Activated CD8-positive, alpha-beta T cell treated with anti-CD3 and anti-CD28 coated beads for 36 hours (primary cell): ENCODE measurements around the gene MCTP2. TPM values are rescaled to one million over a fixed set of nuclear protein-coding genes. Genes with fewer than 3 reads are reported as not detected.

ENCODE experiments used
- ATAC-seq: fragments of 200-7000 bp; cut with Tn5 transposase; one replicate; pipeline ENCODE4 v1.10.0; 2021; ENCODE audit warnings: mild to moderate bottlenecking, moderate library complexity
- CTCF ChIA-PET: fragments of 350-600 bp; sonication (Branson Sonifier 250); formaldehyde crosslinking; loops from one replicate; lab custom pipeline; 2021; ENCODE audit warnings: antibody characterized with exemption; lab: Charles Lee
- POLR2A ChIA-PET: fragments of 350-600 bp; sonication (Branson Sonifier 250); formaldehyde crosslinking; loops from one replicate; lab custom pipeline; 2021; ENCODE audit warnings: antibody characterized with exemption; lab: Charles Lee
- DNase-seq: peaks from one replicate; pipeline ENCODE4 v3.0.0-alpha.2; 2020
- H3K27ac Mint-ChIP-seq: one replicate; pipeline ENCODE4 v1.8.0; 2021; ENCODE audit warnings: mild to moderate bottlenecking, mixed read lengths
- H3K27me3 Mint-ChIP-seq: one replicate; pipeline ENCODE4 v1.8.0; 2021; ENCODE audit warnings: mixed read lengths
- H3K36me3 Mint-ChIP-seq: one replicate; pipeline ENCODE4 v1.8.0; 2021; ENCODE audit warnings: low read depth, mixed read lengths
- H3K4me1 Mint-ChIP-seq: one replicate; pipeline ENCODE4 v1.8.0; 2021; ENCODE audit warnings: low read depth, mixed read lengths
- H3K4me3 Mint-ChIP-seq: one replicate; pipeline ENCODE4 v1.8.0; 2021; ENCODE audit warnings: mild to moderate bottlenecking, moderate library complexity, mixed read lengths
- H3K9me3 Mint-ChIP-seq: one replicate; pipeline ENCODE4 v1.8.0; 2021; ENCODE audit warnings: mixed read lengths
- intact Hi-C: fragments of 100-400 bp; cut with micrococcal nuclease; formaldehyde crosslinking; loops from one replicate; pipeline ENCODE4 v1.10.0; 2022
- total RNA-seq, 2 experiments: library from RNA; stranded (reverse); gene quantifications; one replicate each; pipeline ENCODE4 v1.2.3, GENCODE V29; 2021
- TF ChIP-seq, protein P1 (sequence below): fragments of 200-600 bp; IDR thresholded peaks from one replicate; pipeline ENCODE4 v1.8.0; 2022; ENCODE audit warnings: antibody characterized with exemption, mild to moderate bottlenecking

The MCTP2 gene
- total RNA-seq, 2 experiments from 2014 or later: 16.2 to 18.3 TPM

DNA sequence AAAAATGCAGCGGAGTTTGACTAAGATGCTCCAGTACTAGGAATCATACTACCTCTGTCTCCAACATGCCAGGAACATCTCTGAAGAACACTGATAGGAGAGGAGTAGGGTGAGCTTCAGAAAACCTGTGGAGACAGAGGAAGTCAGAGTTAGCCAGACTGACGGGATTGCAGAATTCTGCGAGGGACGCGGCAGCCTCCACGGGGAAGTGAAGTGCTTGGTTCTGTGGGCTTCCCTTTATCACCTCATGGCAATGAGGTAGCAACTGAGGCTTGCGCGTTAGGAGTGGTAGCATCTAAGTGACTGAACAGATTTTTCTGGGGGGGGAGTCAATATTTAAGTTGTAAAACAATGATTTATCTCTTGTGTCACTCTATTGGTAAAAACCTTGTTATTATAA, 226.3 kb downstream of the MCTP2 start:
- ChIA-PET CTCF (interaction anchor here (0.7 kb wide), 1 partner anchor 36 kb away, joined by 3 read pairs; no protein-coding TSS in a partner anchor), POLR2A (no interaction called here)
- intact Hi-C loops: no loop called here
- no peak overlapping the region for H3K4me3 Mint-ChIP-seq
- no peaks in the 10 kb centered on the region for H3K27me3 Mint-ChIP-seq
- peaks cover 2% of the 10 kb centered on the region for H3K4me1 Mint-ChIP-seq
- no peaks in the 10 kb centered on the region for H3K9me3 Mint-ChIP-seq
- TF ChIP-seq, protein P1, sequence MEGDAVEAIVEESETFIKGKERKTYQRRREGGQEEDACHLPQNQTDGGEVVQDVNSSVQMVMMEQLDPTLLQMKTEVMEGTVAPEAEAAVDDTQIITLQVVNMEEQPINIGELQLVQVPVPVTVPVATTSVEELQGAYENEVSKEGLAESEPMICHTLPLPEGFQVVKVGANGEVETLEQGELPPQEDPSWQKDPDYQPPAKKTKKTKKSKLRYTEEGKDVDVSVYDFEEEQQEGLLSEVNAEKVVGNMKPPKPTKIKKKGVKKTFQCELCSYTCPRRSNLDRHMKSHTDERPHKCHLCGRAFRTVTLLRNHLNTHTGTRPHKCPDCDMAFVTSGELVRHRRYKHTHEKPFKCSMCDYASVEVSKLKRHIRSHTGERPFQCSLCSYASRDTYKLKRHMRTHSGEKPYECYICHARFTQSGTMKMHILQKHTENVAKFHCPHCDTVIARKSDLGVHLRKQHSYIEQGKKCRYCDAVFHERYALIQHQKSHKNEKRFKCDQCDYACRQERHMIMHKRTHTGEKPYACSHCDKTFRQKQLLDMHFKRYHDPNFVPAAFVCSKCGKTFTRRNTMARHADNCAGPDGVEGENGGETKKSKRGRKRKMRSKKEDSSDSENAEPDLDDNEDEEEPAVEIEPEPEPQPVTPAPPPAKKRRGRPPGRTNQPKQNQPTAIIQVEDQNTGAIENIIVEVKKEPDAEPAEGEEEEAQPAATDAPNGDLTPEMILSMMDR: no peak
- peaks cover 16% of the 10 kb centered on the region for H3K36me3 Mint-ChIP-seq
- no peak overlapping the region for H3K27ac Mint-ChIP-seq
- ATAC-seq (no peak), DNase-seq (no peak)

DNA sequence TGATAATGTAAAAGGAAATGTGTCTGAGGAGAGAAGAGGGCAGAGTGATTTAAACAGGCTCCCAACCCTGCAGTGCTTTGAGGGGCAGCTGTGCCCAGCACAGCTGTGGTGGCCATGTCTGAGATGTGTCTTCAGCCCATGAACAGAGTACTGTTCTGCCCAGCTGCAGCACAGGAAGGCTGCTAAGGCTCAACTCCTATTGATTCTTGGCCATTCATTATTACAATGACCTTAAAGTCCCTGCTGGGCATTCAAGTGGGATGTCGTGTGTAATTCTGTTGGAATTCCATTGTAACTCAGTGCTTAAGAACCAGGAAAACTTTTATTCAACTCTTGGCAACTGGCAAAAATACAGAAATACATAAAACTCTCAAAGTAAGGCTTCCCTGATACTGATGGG, 229.3 kb downstream of the MCTP2 start:
- peaks cover 16% of the 10 kb centered on the region for H3K36me3 Mint-ChIP-seq
- DNase-seq (no peak), ATAC-seq (no peak)
- H3K27me3 Mint-ChIP-seq: no peaks in the 10 kb centered on the region
- TF ChIP-seq, protein P1: no peak
- peaks cover 2% of the 10 kb centered on the region for H3K4me1 Mint-ChIP-seq
- H3K9me3 Mint-ChIP-seq: no peaks in the 10 kb centered on the region
- ChIA-PET POLR2A (no interaction called here), CTCF (no interaction called here)
- H3K4me3 Mint-ChIP-seq: no peak overlapping the region
- intact Hi-C loops: no loop called here
- no peak overlapping the region for H3K27ac Mint-ChIP-seq

DNA sequence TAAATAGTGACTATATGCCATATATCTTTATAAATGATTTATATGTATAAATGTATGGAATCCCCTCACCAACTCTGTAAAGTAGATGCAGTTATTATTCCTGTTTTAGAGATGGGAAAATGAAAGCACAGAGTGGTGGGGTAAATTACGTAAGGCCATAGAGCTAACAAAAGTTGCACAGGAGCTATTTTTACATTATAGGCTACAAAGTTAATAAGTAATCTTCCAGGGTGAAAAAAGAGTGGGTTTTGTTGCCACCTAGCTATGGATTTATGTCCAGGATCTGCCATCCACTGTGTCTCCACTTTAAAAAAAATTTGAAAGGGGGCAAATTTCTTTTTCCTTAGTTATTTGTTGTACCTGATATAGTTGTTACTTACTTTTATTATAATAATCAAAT, 235.7 kb downstream of the MCTP2 start:
- DNase-seq: no peak
- Mint-ChIP-seq H3K36me3 (peaks cover 16% of the 10 kb centered on the region), H3K9me3 (no peaks in the 10 kb centered on the region), H3K27me3 (no peaks in the 10 kb centered on the region), H3K27ac (no peak overlapping the region), H3K4me1 (no peaks in the 10 kb centered on the region), H3K4me3 (no peak overlapping the region)
- TF ChIP-seq, protein P1: no peak
- intact Hi-C loops: no loop called here
- CTCF ChIA-PET: interaction anchor here (0.8 to 1.5 kb wide), 2 partner anchors 143 to 305 kb away, joined by 3 read pairs; no protein-coding TSS in a partner anchor
- POLR2A ChIA-PET: no interaction called here
- ATAC-seq: no peak

DNA sequence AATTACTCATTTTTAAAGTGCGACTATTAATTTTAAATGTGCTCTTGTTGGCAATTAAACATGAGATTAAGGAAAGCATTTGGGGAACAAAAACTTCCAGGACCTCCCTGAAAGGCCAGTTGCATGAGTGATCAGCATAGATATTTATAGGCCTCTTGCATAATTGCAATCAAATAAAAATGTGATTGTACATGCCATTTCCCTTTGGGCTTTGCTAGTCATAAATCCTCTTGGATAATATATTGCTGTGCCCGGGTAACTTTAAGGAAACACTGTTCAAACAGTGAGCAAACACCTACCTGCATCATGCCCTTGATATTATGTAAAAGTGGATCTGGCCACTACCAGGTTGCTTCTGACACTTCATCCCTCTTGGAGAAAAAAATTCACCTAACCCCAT, 239.1 kb downstream of the MCTP2 start:
- H3K27me3 Mint-ChIP-seq: no peaks in the 10 kb centered on the region
- no peaks in the 10 kb centered on the region for H3K4me1 Mint-ChIP-seq
- DNase-seq: no peak
- CTCF ChIA-PET: no interaction called here
- H3K4me3 Mint-ChIP-seq: no peak overlapping the region
- TF ChIP-seq, protein P1: no peak
- no peak overlapping the region for H3K27ac Mint-ChIP-seq
- no peaks in the 10 kb centered on the region for H3K9me3 Mint-ChIP-seq
- intact Hi-C loops: no loop called here
- POLR2A ChIA-PET: no interaction called here
- ATAC-seq: no peak
- H3K36me3 Mint-ChIP-seq: peaks cover 16% of the 10 kb centered on the region

DNA sequence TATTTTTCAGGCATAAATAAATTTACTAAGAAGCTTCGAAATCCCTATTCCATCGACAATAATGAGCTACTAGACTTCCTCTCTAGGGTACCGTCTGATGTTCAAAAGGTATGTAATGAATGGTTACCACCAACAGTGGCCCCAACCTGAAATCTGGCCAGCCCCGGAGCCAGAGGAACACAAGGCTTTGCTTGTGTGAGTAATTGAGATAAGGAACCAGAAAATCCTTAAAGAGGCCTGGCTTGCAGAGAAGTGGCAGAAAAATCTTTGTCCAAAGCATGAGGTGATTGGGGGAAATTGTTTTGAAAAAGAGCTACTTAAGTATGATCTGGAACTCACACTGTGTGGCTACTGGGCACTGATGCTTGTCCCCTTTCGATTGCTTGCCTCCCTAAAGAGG, 245.3 kb downstream of the MCTP2 start:
- intact Hi-C loops: no loop called here
- no peak overlapping the region for H3K4me3 Mint-ChIP-seq
- DNase-seq (no peak), ATAC-seq (no peak)
- TF ChIP-seq, protein P1: no peak
- no peaks in the 10 kb centered on the region for H3K9me3 Mint-ChIP-seq
- CTCF ChIA-PET: interaction anchor here (0.7 kb wide), 1 partner anchor 48 kb away, joined by 3 read pairs; no protein-coding TSS in a partner anchor
- POLR2A ChIA-PET: no interaction called here
- H3K27ac Mint-ChIP-seq: no peak overlapping the region
- H3K4me1 Mint-ChIP-seq: no peaks in the 10 kb centered on the region
- H3K27me3 Mint-ChIP-seq: no peaks in the 10 kb centered on the region
- H3K36me3 Mint-ChIP-seq: peaks cover 33% of the 10 kb centered on the region
